CD14-positive monocyte (primary cell): Measurements from ENCODE around the gene HLA-DMB. TPM values are rescaled to one million over a fixed set of nuclear protein-coding genes. Genes with fewer than 3 reads are reported as not detected.

Experiments used
- DNase-seq, 3 donors: peaks; one replicate each; pipeline ENCODE4 v3.0.0-alpha.2; 2011 to 2022
- H2AFZ ChIP-seq: 2 replicates; pipeline ENCODE4 v1.6.0; 2012; ENCODE audit warnings: mild to moderate bottlenecking, low read depth, low read length, inconsistent platforms; ENCODE audit not compliant: insufficient read depth, poor library complexity, severe bottlenecking
- H3K27ac ChIP-seq, 2 donors: 1 replicate in 1 of 2; 2 replicates in 1 of 2; pipeline ENCODE4 v1.5.1; 2012 to 2013; ENCODE audit warnings: low read length in 2 of 2, control low read depth in 1 of 2, inconsistent platforms in 1 of 2, low read depth in 1 of 2, mild to moderate bottlenecking in 1 of 2
- H3K27me3 ChIP-seq, 2 donors: one replicate each; pipeline versions ENCODE4 v1.6.0 to v1.6.1; 2011 to 2013; ENCODE audit warnings: low read length in 2 of 2; ENCODE audit not compliant: control insufficient read depth in 2 of 2, insufficient read depth in 2 of 2
- H3K36me3 ChIP-seq, 2 donors: replicated peaks in 1 of 2; 1 replicate in 1 of 2; 2 replicates in 1 of 2; pipeline versions ENCODE4 v1.5.1 to v1.6.1; 2012 to 2013; ENCODE audit warnings: low read length in 2 of 2, control low read depth in 1 of 2, inconsistent platforms in 1 of 2, mild to moderate bottlenecking in 1 of 2; ENCODE audit not compliant: insufficient read depth in 2 of 2, control insufficient read depth in 1 of 2
- H3K4me1 ChIP-seq, 2 donors: 1 replicate in 1 of 2; 2 replicates in 1 of 2; pipeline versions ENCODE4 v1.5.1 to v1.6.1; 2012 to 2013; ENCODE audit warnings: low read length in 2 of 2, control low read depth in 1 of 2, inconsistent platforms in 1 of 2, mild to moderate bottlenecking in 1 of 2, moderate library complexity in 1 of 2; ENCODE audit not compliant: insufficient read depth in 2 of 2, control insufficient read depth in 1 of 2
- H3K4me2 ChIP-seq: replicated peaks from 2 replicates; pipeline ENCODE3; 2012; ENCODE audit warnings: low read length, moderate library complexity, mild to moderate bottlenecking; ENCODE audit not compliant: poor library complexity, severe bottlenecking; ENCODE audit errors: extremely low read depth
- H3K4me3 ChIP-seq, 3 experiments: fragments of 200-600 bp in 1 of 3; sonication (generic) in 1 of 3; replicated peaks in 1 of 3; 1 replicate in 2 of 3; 2 replicates in 1 of 3; pipeline ENCODE4 v1.5.1; 2011 to 2013; ENCODE audit warnings: low read length in 3 of 3, mild to moderate bottlenecking in 3 of 3, control low read depth in 2 of 3, low read depth in 2 of 3, inconsistent platforms in 1 of 3, moderate library complexity in 1 of 3
- H3K79me2 ChIP-seq: 2 replicates; pipeline ENCODE4 v1.6.0; 2012; ENCODE audit warnings: mild to moderate bottlenecking, control low read depth, inconsistent platforms, low read length, moderate library complexity; ENCODE audit not compliant: insufficient read depth
- H3K9ac ChIP-seq: 2 replicates; pipeline ENCODE4 v1.6.0; 2017; ENCODE audit warnings: low read length, mild to moderate bottlenecking; ENCODE audit not compliant: insufficient read depth, poor library complexity, severe bottlenecking
- H3K9me3 ChIP-seq, 2 donors: replicated peaks in 1 of 2; 1 replicate in 1 of 2; 2 replicates in 1 of 2; pipeline versions ENCODE4 v1.5.1 to v1.6.1; 2012 to 2013; ENCODE audit warnings: low read length in 2 of 2, control low read depth in 1 of 2; ENCODE audit not compliant: control insufficient read depth in 1 of 2, insufficient read depth in 1 of 2
- H4K20me1 ChIP-seq: 2 replicates; pipeline ENCODE4 v1.6.0; 2012; ENCODE audit warnings: mild to moderate bottlenecking, low read length, control low read depth, moderate library complexity; ENCODE audit not compliant: insufficient read depth
- H3K27ac Mint-ChIP-seq, 7 donors: one replicate each; pipeline ENCODE4 v1.8.0; 2020; ENCODE audit warnings: mild to moderate bottlenecking in 7 of 7, mixed read lengths in 7 of 7, moderate library complexity in 6 of 7, inconsistent platforms in 2 of 7
- H3K27me3 Mint-ChIP-seq, 3 donors: one replicate each; pipeline ENCODE4 v1.8.0; 2021 to 2022; ENCODE audit warnings: low read depth in 3 of 3, mild to moderate bottlenecking in 3 of 3, mixed read lengths in 3 of 3, moderate library complexity in 3 of 3, inconsistent platforms in 1 of 3
- H3K36me3 Mint-ChIP-seq, 2 donors: one replicate each; pipeline ENCODE4 v1.8.0; 2020; ENCODE audit warnings: mixed read lengths in 2 of 2, inconsistent platforms in 1 of 2, mild to moderate bottlenecking in 1 of 2
- H3K4me1 Mint-ChIP-seq: one replicate; pipeline ENCODE4 v1.8.0; 2020; ENCODE audit warnings: mild to moderate bottlenecking, mixed read lengths
- H3K4me3 Mint-ChIP-seq, 2 donors: one replicate each; pipeline ENCODE4 v1.8.0; 2020; ENCODE audit warnings: mild to moderate bottlenecking in 2 of 2, mixed read lengths in 2 of 2, moderate library complexity in 1 of 2
- H3K9me3 Mint-ChIP-seq, 7 donors: one replicate each; pipeline ENCODE4 v1.8.0; 2020 to 2022; ENCODE audit warnings: mixed read lengths in 7 of 7, mild to moderate bottlenecking in 6 of 7, moderate library complexity in 6 of 7, inconsistent platforms in 2 of 7
- WGBS: methylation state at CpG from one replicate; pipeline ENCODE4 v1.1.5; 2013; ENCODE audit warnings: missing lambda C conversion rate; ENCODE audit not compliant: insufficient coverage; 5-methylcytosine and 5-hydroxymethylcytosine counted together
- intact Hi-C, 2 donors: fragments of 100-400 bp; cut with micrococcal nuclease; formaldehyde crosslinking; loops; one replicate each; pipeline versions ENCODE4 v1.15.0 to v1.15.1; 2023
- polyA plus RNA-seq, 3 donors: library from polyadenylated mRNA; depleted of rRNA in 1 of 3; unstranded in 2 of 3; stranded (reverse) in 1 of 3; fragments of 300-500 nt in 2 of 3; fragments of >200 nt in 1 of 3; fragmentation: Illumina TruSeq in 2 of 3; gene quantifications; 1 replicate in 2 of 3; 2 replicates in 1 of 3; pipeline ENCODE4 v1.2.3, GENCODE V29; 2012 to 2021
- TF ChIP-seq, protein P1 (sequence below): fragments of 200-600 bp; IDR thresholded peaks from one replicate; pipeline ENCODE4 v1.8.0; 2022; ENCODE audit warnings: antibody characterized with exemption, mild to moderate bottlenecking

The HLA-DMB gene
- polyA plus RNA-seq, 3 donors = 510 to 924 (median 726) TPM

GRCh38 chr6:32922083-32922482 lies 18.7 kb downstream of the HLA-DMB start:
- Histone ChIP-seq H3K9me3 (no peaks in the 10 kb centered on the region), H3K36me3 (no peaks in the 10 kb centered on the region), H3K9ac (no peak overlapping the region), H3K27ac (no peak overlapping the region), H3K4me1 (peaks cover 7 to 22% of the 10 kb centered on the region in 2 donors), H2AFZ (no peak overlapping the region), H3K4me2 (no peak overlapping the region), H4K20me1 (no peaks in the 10 kb centered on the region), H3K79me2 (no peaks in the 10 kb centered on the region), H3K27me3 (no peaks in the 10 kb centered on the region), H3K4me3 (no peak overlapping the region)
- no peak for DNase-seq
- no peak overlapping the region for H3K4me3 Mint-ChIP-seq
- H3K4me1 Mint-ChIP-seq = peaks cover 30% of the 10 kb centered on the region
- no peaks in the 10 kb centered on the region for H3K9me3 Mint-ChIP-seq
- H3K36me3 Mint-ChIP-seq = no peaks in the 10 kb centered on the region
- peak overlapping the region in 1 of 7 donors; percentile 60 for H3K27ac Mint-ChIP-seq
- intact Hi-C loops = no loop called here
- H3K27me3 Mint-ChIP-seq = peaks cover 0 to 1% (median 0%) of the 10 kb centered on the region in 3 donors
- TF ChIP-seq, protein P1, sequence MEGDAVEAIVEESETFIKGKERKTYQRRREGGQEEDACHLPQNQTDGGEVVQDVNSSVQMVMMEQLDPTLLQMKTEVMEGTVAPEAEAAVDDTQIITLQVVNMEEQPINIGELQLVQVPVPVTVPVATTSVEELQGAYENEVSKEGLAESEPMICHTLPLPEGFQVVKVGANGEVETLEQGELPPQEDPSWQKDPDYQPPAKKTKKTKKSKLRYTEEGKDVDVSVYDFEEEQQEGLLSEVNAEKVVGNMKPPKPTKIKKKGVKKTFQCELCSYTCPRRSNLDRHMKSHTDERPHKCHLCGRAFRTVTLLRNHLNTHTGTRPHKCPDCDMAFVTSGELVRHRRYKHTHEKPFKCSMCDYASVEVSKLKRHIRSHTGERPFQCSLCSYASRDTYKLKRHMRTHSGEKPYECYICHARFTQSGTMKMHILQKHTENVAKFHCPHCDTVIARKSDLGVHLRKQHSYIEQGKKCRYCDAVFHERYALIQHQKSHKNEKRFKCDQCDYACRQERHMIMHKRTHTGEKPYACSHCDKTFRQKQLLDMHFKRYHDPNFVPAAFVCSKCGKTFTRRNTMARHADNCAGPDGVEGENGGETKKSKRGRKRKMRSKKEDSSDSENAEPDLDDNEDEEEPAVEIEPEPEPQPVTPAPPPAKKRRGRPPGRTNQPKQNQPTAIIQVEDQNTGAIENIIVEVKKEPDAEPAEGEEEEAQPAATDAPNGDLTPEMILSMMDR = no peak
- WGBS = no CpG with 5 or more reads among the region's 2 CpGs

- H3K9ac ChIP-seq = no peak overlapping the region
- WGBS = no CpG with 5 or more reads among the region's 2 CpGs
- DNase-seq = peak in 2 of 3 donors; percentile 28 to 42
- H3K27ac ChIP-seq = peak overlapping the region in 1 of 2 donors; percentile 49
- Mint-ChIP-seq H3K4me1 (peaks cover 44% of the 10 kb centered on the region), H3K36me3 (no peaks in the 10 kb centered on the region), H3K9me3 (no peaks in the 10 kb centered on the region), H3K4me3 (peak overlapping the region in 1 of 2 donors; percentile 64), H3K27me3 (peaks cover 0 to 1% (median 0%) of the 10 kb centered on the region in 3 donors), H3K27ac (peak overlapping the region in 5 of 7 donors; percentile 0 to 59 (median 41))
- intact Hi-C loops = no loop called here
- no peaks in the 10 kb centered on the region for H3K9me3 ChIP-seq
- no peaks in the 10 kb centered on the region for H3K79me2 ChIP-seq
- peaks cover 12 to 32% of the 10 kb centered on the region in 2 donors for H3K4me1 ChIP-seq
- peak overlapping the region in 1 of 3 experiments; percentile 25 for H3K4me3 ChIP-seq
- no peaks in the 10 kb centered on the region for H3K36me3 ChIP-seq
- H2AFZ ChIP-seq = no peak overlapping the region
- TF ChIP-seq, protein P1 = no peak
- H3K4me2 ChIP-seq = peak overlapping the region; percentile 53
- no peaks in the 10 kb centered on the region for H3K27me3 ChIP-seq
- H4K20me1 ChIP-seq = no peaks in the 10 kb centered on the region
Measured at GRCh38 chr6:32920715-32921114, 20.1 kb downstream of the HLA-DMB start.
